Suprapubic skin (tissue), 4 donors: ENCODE measurements around the gene LRGUK. TPM values are rescaled to one million over a fixed set of nuclear protein-coding genes. Genes with fewer than 3 reads are reported as not detected.

Experiments used
- DNase-seq, 2 donors: peaks; one replicate each; pipeline ENCODE4 v3.0.0-alpha.2; 2019; ENCODE audit warnings: low spot score in 2 of 2
- H3K27ac ChIP-seq: fragments of 200-600 bp; sonication (generic); one replicate; pipeline ENCODE4 v1.5.1; 2019
- H3K27me3 ChIP-seq: fragments of 200-600 bp; sonication (generic); one replicate; pipeline ENCODE4 v1.5.1; 2019
- H3K36me3 ChIP-seq: fragments of 200-600 bp; sonication (generic); one replicate; pipeline ENCODE4 v1.5.1; 2019
- H3K4me1 ChIP-seq: fragments of 200-600 bp; sonication (generic); one replicate; pipeline ENCODE4 v1.5.1; 2019
- H3K4me3 ChIP-seq: fragments of 200-600 bp; sonication (generic); one replicate; pipeline ENCODE4 v1.5.1; 2019; ENCODE audit warnings: mild to moderate bottlenecking
- H3K9me3 ChIP-seq: fragments of 200-600 bp; sonication (generic); one replicate; pipeline ENCODE4 v1.5.1; 2019
- CTCF ChIP-seq, 2 donors: fragments of 200-600 bp in 1 of 2; fragments of 450-650 bp in 1 of 2; sonication (generic) in 1 of 2; IDR thresholded peaks; one replicate each; pipeline ENCODE4 v1.5.1; 2016 to 2019; ENCODE audit warnings: antibody characterized with exemption in 2 of 2, mild to moderate bottlenecking in 1 of 2, moderate library complexity in 1 of 2
- EP300 ChIP-seq: sonication (generic); formaldehyde crosslinking; IDR thresholded peaks from one replicate; pipeline ENCODE4 v1.6.1; 2017; ENCODE audit warnings: antibody characterized with exemption
- POLR2A ChIP-seq, 2 donors: fragments of 450-650 bp; IDR thresholded peaks; one replicate each; pipeline ENCODE4 v1.6.1; 2017; ENCODE audit warnings: antibody characterized with exemption in 2 of 2, mild to moderate bottlenecking in 2 of 2, moderate library complexity in 2 of 2
- POLR2AphosphoS5 ChIP-seq, 3 donors: sonication (generic); formaldehyde crosslinking; IDR thresholded peaks; one replicate each; pipeline ENCODE4 v1.6.1; 2017; ENCODE audit warnings: antibody characterized with exemption in 3 of 3
- WGBS: methylation state at CpG from one replicate; pipeline ENCODE4 v1.1.5; 2018; 5-methylcytosine and 5-hydroxymethylcytosine counted together
- total RNA-seq, 4 donors: library from RNA; depleted of rRNA; stranded (reverse); fragments of >200 nt; gene quantifications; one replicate each; pipeline ENCODE4 v1.1.0, GENCODE V29; 2016

LRGUK gene
- total RNA-seq, 4 donors from 2014 or later, result 0.34 to 1.2 (median 0.91) TPM

GRCh38 chr7:134234216-134234615 lies 107.1 kb downstream of the LRGUK start:
- 83% methylated on average over 4 of the region's 4 CpGs for WGBS
- Histone ChIP-seq H3K4me1 (no peaks in the 10 kb centered on the region), H3K27me3 (no peaks in the 10 kb centered on the region), H3K4me3 (no peak overlapping the region), H3K9me3 (peaks cover 8% of the 10 kb centered on the region), H3K27ac (no peak overlapping the region), H3K36me3 (no peaks in the 10 kb centered on the region)
- TF ChIP-seq POLR2AphosphoS5 (IDR thresholded peaks at IDR 0.05), result no peak
- TF ChIP-seq CTCF (IDR thresholded peaks at IDR 0.05), result no peak
- no peak for TF ChIP-seq POLR2A (IDR thresholded peaks at IDR 0.05)
- no peak for TF ChIP-seq EP300
- no peak for DNase-seq

- WGBS, result 89% methylated on average over 2 of the region's 2 CpGs
- H3K36me3 ChIP-seq, result no peaks in the 10 kb centered on the region
- no peaks in the 10 kb centered on the region for H3K27me3 ChIP-seq
- H3K4me1 ChIP-seq, result no peaks in the 10 kb centered on the region
- no peak for DNase-seq
- no peaks in the 10 kb centered on the region for H3K9me3 ChIP-seq
- H3K4me3 ChIP-seq, result no peak overlapping the region
- no peak overlapping the region for H3K27ac ChIP-seq
- TF ChIP-seq EP300 (no peak), POLR2AphosphoS5 (IDR thresholded peaks at IDR 0.05) (no peak), CTCF (IDR thresholded peaks at IDR 0.05) (no peak), POLR2A (IDR thresholded peaks at IDR 0.05) (no peak)
Measured at GRCh38 chr7:134245253-134245652, 118.1 kb downstream of the LRGUK start.

- Histone ChIP-seq H3K27me3 (no peaks in the 10 kb centered on the region), H3K9me3 (no peaks in the 10 kb centered on the region), H3K27ac (no peak overlapping the region), H3K4me1 (no peaks in the 10 kb centered on the region), H3K4me3 (no peak overlapping the region), H3K36me3 (no peaks in the 10 kb centered on the region)
- TF ChIP-seq EP300, result no peak
- no peak for TF ChIP-seq CTCF (IDR thresholded peaks at IDR 0.05)
- no peak for TF ChIP-seq POLR2AphosphoS5 (IDR thresholded peaks at IDR 0.05)
- TF ChIP-seq POLR2A (IDR thresholded peaks at IDR 0.05), result no peak
- 52% methylated on average over 3 of the region's 3 CpGs for WGBS
- DNase-seq, result no peak
Measured at GRCh38 chr7:134246347-134246746, 119.2 kb downstream of the LRGUK start.

GRCh38 chr7:134246761-134247160 lies 119.6 kb downstream of the LRGUK start:
- WGBS, result 78% methylated on average over 2 of the region's 2 CpGs
- DNase-seq, result no peak
- no peak overlapping the region for H3K27ac ChIP-seq
- H3K9me3 ChIP-seq, result no peaks in the 10 kb centered on the region
- H3K36me3 ChIP-seq, result no peaks in the 10 kb centered on the region
- no peak overlapping the region for H3K4me3 ChIP-seq
- TF ChIP-seq POLR2A (IDR thresholded peaks at IDR 0.05) (no peak), CTCF (IDR thresholded peaks at IDR 0.05) (no peak), EP300 (no peak), POLR2AphosphoS5 (IDR thresholded peaks at IDR 0.05) (no peak)
- no peaks in the 10 kb centered on the region for H3K27me3 ChIP-seq
- no peaks in the 10 kb centered on the region for H3K4me1 ChIP-seq

- no peak for DNase-seq
- WGBS, result 85% methylated on average over 3 of the region's 3 CpGs
- Histone ChIP-seq H3K4me1 (no peaks in the 10 kb centered on the region), H3K4me3 (no peak overlapping the region), H3K36me3 (no peaks in the 10 kb centered on the region), H3K27me3 (no peaks in the 10 kb centered on the region), H3K9me3 (no peaks in the 10 kb centered on the region), H3K27ac (no peak overlapping the region)
- TF ChIP-seq POLR2AphosphoS5 (IDR thresholded peaks at IDR 0.05), result no peak
- no peak for TF ChIP-seq EP300
- TF ChIP-seq CTCF (IDR thresholded peaks at IDR 0.05), result no peak
- no peak for TF ChIP-seq POLR2A (IDR thresholded peaks at IDR 0.05)
Measured at GRCh38 chr7:134248196-134248595, 121.1 kb downstream of the LRGUK start.
